Thyroid gland (tissue), 4 donors: ENCODE results near the gene ACCSL. TPM values are rescaled to one million over a fixed set of nuclear protein-coding genes. Genes with fewer than 3 reads are reported as not detected.

ENCODE experiments used
- DNase-seq, 2 donors: peaks; one replicate each; pipeline ENCODE4 v3.0.0-alpha.2; 2019
- H3K27ac ChIP-seq, 3 donors: fragments of 200-600 bp; sonication (generic); 1 replicate in 2 of 3; 2 replicates in 1 of 3; pipeline ENCODE4 v1.5.1; 2016 to 2019; ENCODE audit warnings: mild to moderate bottlenecking in 1 of 3, moderate library complexity in 1 of 3
- H3K27me3 ChIP-seq: fragments of 200-600 bp; sonication (generic); one replicate; pipeline ENCODE4 v1.5.1; 2019
- H3K36me3 ChIP-seq, 2 donors: fragments of 200-600 bp; sonication (generic); one replicate each; pipeline ENCODE4 v1.5.1; 2016 to 2019
- H3K4me1 ChIP-seq, 2 donors: fragments of 200-600 bp; sonication (generic); one replicate each; pipeline ENCODE4 v1.5.1; 2017 to 2019
- H3K4me3 ChIP-seq, 3 donors: fragments of 200-600 bp; sonication (generic); replicated peaks in 1 of 3; 1 replicate in 2 of 3; 2 replicates in 1 of 3; pipeline ENCODE4 v1.5.1; 2016; ENCODE audit warnings: mild to moderate bottlenecking in 1 of 3
- H3K9me3 ChIP-seq: fragments of 200-600 bp; sonication (generic); one replicate; pipeline ENCODE4 v1.5.1; 2017
- POLR2A ChIP-seq, 2 donors: fragments of 450-650 bp; IDR thresholded peaks; one replicate each; pipeline ENCODE4 v1.6.1; 2017; ENCODE audit warnings: antibody characterized with exemption in 2 of 2, mild to moderate bottlenecking in 2 of 2, moderate library complexity in 1 of 2
- WGBS, 2 donors: methylation state at CpG; one replicate each; pipeline ENCODE4 v1.1.5; 2017; 5-methylcytosine and 5-hydroxymethylcytosine counted together
- intact Hi-C: fragments of 100-400 bp; cut with DNase I; formaldehyde crosslinking; loops from one replicate; pipeline ENCODE4 v1.15.1; 2023
- total RNA-seq, 4 donors: library from RNA; depleted of rRNA; stranded (reverse); fragments of >200 nt; gene quantifications; one replicate each; pipeline ENCODE4 v1.2.3, GENCODE V29; 2016
- TF ChIP-seq, protein P1 (sequence below), 6 experiments: fragments of 200-600 bp in 3 of 6; fragments of 450-650 bp in 3 of 6; sonication (generic) in 3 of 6; IDR thresholded peaks; one replicate each; pipeline ENCODE4 v1.5.1; 2016 to 2019; ENCODE audit warnings: antibody characterized with exemption in 6 of 6, mild to moderate bottlenecking in 2 of 6, inconsistent platforms in 1 of 6, moderate library complexity in 1 of 6

The ACCSL gene
- total RNA-seq, 4 donors from 2014 or later: not detected

DNA sequence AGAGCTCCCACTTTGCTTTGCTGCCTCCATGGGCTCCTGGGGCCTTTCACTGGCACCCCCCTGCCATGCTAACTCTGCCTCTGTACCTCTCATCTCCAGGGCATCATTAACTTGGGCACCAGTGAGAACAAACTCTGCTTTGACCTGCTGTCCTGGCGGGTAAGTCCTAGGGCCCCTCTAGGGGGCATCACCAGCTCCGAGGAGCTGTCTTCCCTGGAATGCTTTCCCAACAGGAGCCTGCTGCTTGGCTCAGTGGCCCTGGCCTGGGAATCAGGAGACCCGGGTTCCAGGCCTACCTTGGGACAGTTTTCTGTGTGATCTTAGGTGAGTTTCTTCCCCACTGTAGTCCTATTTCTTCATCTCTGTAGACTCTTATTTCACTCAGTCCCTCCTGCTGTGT lies 23.4 kb downstream of the ACCSL start:
- 80 to 89% methylated on average over 3 of the region's 3 CpGs for WGBS, 2 donors
- H3K36me3 ChIP-seq: no peaks in the 10 kb centered on the region

DNA sequence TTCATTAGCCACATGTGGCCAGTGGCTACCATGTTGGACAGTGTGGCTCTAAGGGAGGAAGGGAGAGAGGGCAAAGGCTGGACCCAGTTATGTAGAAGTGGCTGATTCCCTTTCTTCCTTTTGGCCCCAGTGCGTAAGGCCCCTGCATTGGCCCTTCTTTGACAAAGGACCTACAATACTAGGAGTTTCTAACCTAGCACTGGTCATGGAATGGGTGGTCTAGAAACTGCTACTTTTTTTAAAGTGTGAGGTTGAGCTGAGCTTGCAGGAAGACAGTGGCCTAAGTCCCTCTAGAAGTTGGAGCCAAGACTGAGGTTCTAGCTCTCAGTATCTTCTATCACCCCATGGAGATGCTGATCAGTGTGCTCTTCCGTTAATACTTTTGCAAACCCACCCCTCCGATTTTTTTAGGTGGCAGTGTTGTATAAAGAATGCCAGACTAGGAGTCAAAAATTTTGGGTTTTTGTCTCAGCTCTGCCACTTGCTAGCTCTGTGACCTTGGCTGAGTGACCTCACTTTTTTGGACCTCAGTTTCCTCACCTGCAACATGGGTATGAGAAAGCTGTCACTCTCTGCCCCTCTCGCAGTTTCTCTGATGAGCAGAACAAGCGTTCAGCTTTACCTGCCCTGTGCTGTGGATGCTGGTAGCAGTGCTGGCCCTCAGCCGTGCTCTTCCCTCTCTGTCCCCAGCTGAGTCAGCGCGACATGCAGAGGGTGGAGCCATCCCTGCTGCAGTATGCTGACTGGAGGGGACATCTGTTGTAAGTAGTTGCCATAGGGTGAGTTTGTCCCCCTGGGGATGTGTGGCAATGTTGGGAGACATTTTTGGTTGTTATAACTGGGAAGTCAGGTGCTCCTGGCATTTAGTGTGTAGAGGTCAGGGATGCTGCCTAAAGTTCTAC lies 25.2 kb downstream of the ACCSL start:
- Histone ChIP-seq H3K9me3 (no peaks in the 10 kb centered on the region), H3K36me3 (no peaks in the 10 kb centered on the region), H3K27me3 (no peaks in the 10 kb centered on the region), H3K4me3 (no peak overlapping the region), H3K27ac (no peak overlapping the region), H3K4me1 (no peaks in the 10 kb centered on the region)
- WGBS, 2 donors: 93 to 94% methylated on average over 8 of the region's 8 CpGs
- TF ChIP-seq, protein P1, sequence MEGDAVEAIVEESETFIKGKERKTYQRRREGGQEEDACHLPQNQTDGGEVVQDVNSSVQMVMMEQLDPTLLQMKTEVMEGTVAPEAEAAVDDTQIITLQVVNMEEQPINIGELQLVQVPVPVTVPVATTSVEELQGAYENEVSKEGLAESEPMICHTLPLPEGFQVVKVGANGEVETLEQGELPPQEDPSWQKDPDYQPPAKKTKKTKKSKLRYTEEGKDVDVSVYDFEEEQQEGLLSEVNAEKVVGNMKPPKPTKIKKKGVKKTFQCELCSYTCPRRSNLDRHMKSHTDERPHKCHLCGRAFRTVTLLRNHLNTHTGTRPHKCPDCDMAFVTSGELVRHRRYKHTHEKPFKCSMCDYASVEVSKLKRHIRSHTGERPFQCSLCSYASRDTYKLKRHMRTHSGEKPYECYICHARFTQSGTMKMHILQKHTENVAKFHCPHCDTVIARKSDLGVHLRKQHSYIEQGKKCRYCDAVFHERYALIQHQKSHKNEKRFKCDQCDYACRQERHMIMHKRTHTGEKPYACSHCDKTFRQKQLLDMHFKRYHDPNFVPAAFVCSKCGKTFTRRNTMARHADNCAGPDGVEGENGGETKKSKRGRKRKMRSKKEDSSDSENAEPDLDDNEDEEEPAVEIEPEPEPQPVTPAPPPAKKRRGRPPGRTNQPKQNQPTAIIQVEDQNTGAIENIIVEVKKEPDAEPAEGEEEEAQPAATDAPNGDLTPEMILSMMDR (IDR thresholded peaks at IDR 0.05): no peak
- TF ChIP-seq POLR2A (IDR thresholded peaks at IDR 0.05): no peak
- DNase-seq: no peak
- intact Hi-C loops: no loop called here

More for the DNA sequence above, 23.4 kb downstream of the ACCSL start:
- H3K27ac ChIP-seq: no peak overlapping the region
- H3K4me1 ChIP-seq: no peaks in the 10 kb centered on the region
- intact Hi-C loops: no loop called here
- DNase-seq: no peak
- no peak for TF ChIP-seq POLR2A (IDR thresholded peaks at IDR 0.05)
- TF ChIP-seq, protein P1 (IDR thresholded peaks at IDR 0.05): no peak
- H3K9me3 ChIP-seq: no peaks in the 10 kb centered on the region
- H3K4me3 ChIP-seq: no peak overlapping the region
- no peaks in the 10 kb centered on the region for H3K27me3 ChIP-seq

DNA sequence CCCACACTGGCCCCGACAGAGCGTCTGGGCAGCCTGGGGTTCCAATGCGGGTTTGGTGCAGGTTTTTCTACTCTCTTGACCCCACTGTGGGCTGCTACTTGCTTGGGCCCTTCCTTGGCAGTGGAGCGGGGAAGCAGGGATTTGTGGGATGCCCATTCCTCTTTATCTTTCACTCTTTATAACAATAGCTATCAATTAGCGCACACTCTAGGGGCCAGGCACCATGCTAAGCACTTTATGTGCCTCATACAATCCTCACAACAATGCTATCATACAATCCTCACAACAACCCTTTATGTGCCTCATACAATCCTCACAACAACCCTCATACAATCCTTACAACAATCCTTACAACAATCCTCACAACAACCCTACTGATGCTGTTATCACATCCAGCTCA lies 31.0 kb downstream of the ACCSL start:
- WGBS, 2 donors: 94 to 95% methylated on average over 5 of the region's 5 CpGs
- DNase-seq: no peak
- intact Hi-C loops: no loop called here
- no peak overlapping the region for H3K27ac ChIP-seq
- H3K27me3 ChIP-seq: no peaks in the 10 kb centered on the region
- TF ChIP-seq, protein P1 (IDR thresholded peaks at IDR 0.05): no peak
- TF ChIP-seq POLR2A (IDR thresholded peaks at IDR 0.05): no peak
- H3K4me1 ChIP-seq: no peaks in the 10 kb centered on the region
- no peak overlapping the region for H3K4me3 ChIP-seq
- H3K9me3 ChIP-seq: no peaks in the 10 kb centered on the region
- H3K36me3 ChIP-seq: peaks cover 0 to 4% of the 10 kb centered on the region in 2 donors

DNA sequence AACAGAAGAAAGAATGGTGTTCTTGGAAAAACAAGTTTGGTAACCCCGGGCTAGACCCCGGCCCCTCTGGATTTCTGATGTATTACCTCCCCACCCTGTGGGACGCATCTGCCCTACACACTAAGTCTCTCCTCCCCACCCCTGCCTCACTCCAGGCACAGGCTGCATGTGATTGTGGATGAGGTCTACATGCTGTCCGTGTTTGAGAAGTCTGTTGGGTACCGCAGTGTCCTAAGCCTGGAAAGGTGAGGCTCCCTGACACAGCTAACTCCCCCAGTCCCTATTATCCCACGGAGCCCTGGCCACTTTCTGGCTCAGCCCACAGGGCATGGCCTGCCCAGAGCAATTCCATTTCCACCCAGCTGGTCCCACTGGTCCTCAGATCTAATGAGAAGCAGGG lies 31.6 kb downstream of the ACCSL start:
- intact Hi-C loops: no loop called here
- peaks cover 0 to 4% of the 10 kb centered on the region in 2 donors for H3K36me3 ChIP-seq

GRCh38 chr11:44080951-44081350 lies 33.2 kb downstream of the ACCSL start:
- Histone ChIP-seq H3K4me1 (no peaks in the 10 kb centered on the region), H3K27me3 (no peaks in the 10 kb centered on the region), H3K36me3 (peaks cover 0 to 4% of the 10 kb centered on the region in 2 donors), H3K4me3 (no peak overlapping the region), H3K9me3 (no peaks in the 10 kb centered on the region), H3K27ac (no peak overlapping the region)
- DNase-seq: no peak
- no peak for TF ChIP-seq POLR2A (IDR thresholded peaks at IDR 0.05)
- TF ChIP-seq, protein P1 (IDR thresholded peaks at IDR 0.05): no peak
- WGBS, 2 donors: 96 to 97% methylated on average over 9 of the region's 9 CpGs
- intact Hi-C loops: no loop called here

More for the DNA sequence above, 31.6 kb downstream of the ACCSL start:
- no peaks in the 10 kb centered on the region for H3K4me1 ChIP-seq
- no peaks in the 10 kb centered on the region for H3K9me3 ChIP-seq
- DNase-seq: no peak
- no peak overlapping the region for H3K27ac ChIP-seq
- no peaks in the 10 kb centered on the region for H3K27me3 ChIP-seq
- WGBS, 2 donors: 81 to 93% methylated on average over 6 of the region's 6 CpGs
- H3K4me3 ChIP-seq: no peak overlapping the region
- TF ChIP-seq POLR2A (IDR thresholded peaks at IDR 0.05): no peak
- TF ChIP-seq, protein P1 (IDR thresholded peaks at IDR 0.05): no peak
